ENCODE measurements around the gene G6PD. TPM values are rescaled to one million over a fixed set of nuclear protein-coding genes. Genes with fewer than 3 reads are reported as not detected.

Gene G6PD
- total RNA-seq, 1 experiment from 2014 or later: 68.7 TPM

DNA sequence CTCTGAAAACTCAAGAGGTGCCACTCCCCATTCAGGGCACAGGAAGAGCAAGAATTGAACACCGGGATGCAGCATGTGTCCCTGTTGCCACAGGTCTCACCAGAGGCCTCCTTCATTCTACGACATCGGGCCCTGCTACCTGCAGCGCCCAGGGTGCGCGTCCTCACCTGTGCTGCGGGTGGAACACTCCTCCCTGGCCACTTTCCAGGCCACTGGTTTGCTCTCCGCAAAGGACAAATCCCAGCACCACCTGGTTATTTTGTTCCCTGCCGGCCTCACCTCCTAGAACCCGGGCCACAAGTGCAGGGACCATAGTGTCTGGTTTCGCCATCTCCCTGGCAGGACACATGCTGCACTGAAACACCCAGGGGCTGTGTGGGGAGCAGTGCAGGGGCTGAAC, 16.4 kb downstream of the G6PD start:
- Histone ChIP-seq H2BK20ac (ENCODE audit: low read depth, low read length, poor library complexity, severe bottlenecking) (no peak overlapping the region), H3T11ph (ENCODE audit: low read length) (no peak overlapping the region), H3K23me2 (ENCODE audit: insufficient read length, low read depth, low read length, poor library complexity, severe bottlenecking) (peaks cover 3% of the 10 kb centered on the region), H3K27ac (ENCODE audit: insufficient read length, low read depth, low read length) (no peak overlapping the region), H3K9me3 (ENCODE audit: control insufficient read depth, low read depth, low read length) (peaks cover 21% of the 10 kb centered on the region), H3K56ac (ENCODE audit: insufficient read length, low read depth, low read length) (no peak overlapping the region), H2BK5ac (ENCODE audit: insufficient read length, low read length) (no peak overlapping the region), H3K79me2 (ENCODE audit: insufficient read depth, low read length) (no peaks in the 10 kb centered on the region), H2BK120ac (ENCODE audit: low read depth, low read length, poor library complexity, severe bottlenecking) (no peak overlapping the region), H3K14ac (ENCODE audit: insufficient read depth, low read length) (no peak overlapping the region), H2BK15ac (ENCODE audit: low read depth, low read length) (no peak overlapping the region), H4K5ac (ENCODE audit: insufficient read length, low read depth, low read length) (no peak overlapping the region), H3K23ac (ENCODE audit: insufficient read length, low read depth, low read length) (no peak overlapping the region), H2AFZ (ENCODE audit: low read length) (no peak overlapping the region), H2AK5ac (ENCODE audit: insufficient read length, low read length) (no peak overlapping the region), H2BK12ac (ENCODE audit: insufficient read length, low read depth, low read length) (no peak overlapping the region), H3K79me1 (ENCODE audit: insufficient read depth, low read depth, low read length, poor library complexity, severe bottlenecking) (no peaks in the 10 kb centered on the region), H3K4me2 (ENCODE audit: insufficient read depth, insufficient read length, low read length) (no peak overlapping the region), H4K91ac (ENCODE audit: insufficient read length, low read depth, low read length) (no peak overlapping the region), H4K8ac (replicated peaks; ENCODE audit: insufficient read length, low read depth, low read length) (no peak overlapping the region), H3K4me1 (ENCODE audit: insufficient read depth, low read length) (no peaks in the 10 kb centered on the region), H3K18ac (ENCODE audit: insufficient read length, low read depth, low read length) (no peak overlapping the region), H4K20me1 (ENCODE audit: control insufficient read depth, insufficient read depth, insufficient read length) (no peaks in the 10 kb centered on the region), H3K27me3 (ENCODE audit: insufficient read depth, low read length) (no peaks in the 10 kb centered on the region), H3K4ac (ENCODE audit: low read depth, low read length) (no peak overlapping the region), H3K9ac (ENCODE audit: extremely low read depth, insufficient read length, low read length) (no peak overlapping the region)
- peaks cover 3 to 4% of the 10 kb centered on the region in 2 experiments; a peak in 3 of 4 replicates for H3K4me1 Mint-ChIP-seq
- H3K27me3 Mint-ChIP-seq (ENCODE audit: low read depth): peaks cover 18% of the 10 kb centered on the region
- no peak for DNase-seq
- WGBS (ENCODE audit: extremely low coverage, insufficient read length, low lambda C conversion rate): no CpG with 5 or more reads among the region's 11 CpGs
- TF ChIP-seq, protein P1, sequence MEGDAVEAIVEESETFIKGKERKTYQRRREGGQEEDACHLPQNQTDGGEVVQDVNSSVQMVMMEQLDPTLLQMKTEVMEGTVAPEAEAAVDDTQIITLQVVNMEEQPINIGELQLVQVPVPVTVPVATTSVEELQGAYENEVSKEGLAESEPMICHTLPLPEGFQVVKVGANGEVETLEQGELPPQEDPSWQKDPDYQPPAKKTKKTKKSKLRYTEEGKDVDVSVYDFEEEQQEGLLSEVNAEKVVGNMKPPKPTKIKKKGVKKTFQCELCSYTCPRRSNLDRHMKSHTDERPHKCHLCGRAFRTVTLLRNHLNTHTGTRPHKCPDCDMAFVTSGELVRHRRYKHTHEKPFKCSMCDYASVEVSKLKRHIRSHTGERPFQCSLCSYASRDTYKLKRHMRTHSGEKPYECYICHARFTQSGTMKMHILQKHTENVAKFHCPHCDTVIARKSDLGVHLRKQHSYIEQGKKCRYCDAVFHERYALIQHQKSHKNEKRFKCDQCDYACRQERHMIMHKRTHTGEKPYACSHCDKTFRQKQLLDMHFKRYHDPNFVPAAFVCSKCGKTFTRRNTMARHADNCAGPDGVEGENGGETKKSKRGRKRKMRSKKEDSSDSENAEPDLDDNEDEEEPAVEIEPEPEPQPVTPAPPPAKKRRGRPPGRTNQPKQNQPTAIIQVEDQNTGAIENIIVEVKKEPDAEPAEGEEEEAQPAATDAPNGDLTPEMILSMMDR (conservative IDR thresholded peaks at IDR 0.05): no peak
- H3K9me3 Mint-ChIP-seq: peaks cover 66 to 73% of the 10 kb centered on the region in 2 experiments
- no peak overlapping the region for H3K4me3 Mint-ChIP-seq
- H3K36me3 Mint-ChIP-seq (ENCODE audit: insufficient read depth in 1 of 3, low read depth in 3 of 3): peaks cover 13 to 44% (median 32%) of the 10 kb centered on the region in 3 experiments
- no peak overlapping the region for H3K27ac Mint-ChIP-seq

Data from H9 (cell line).